Measurements from ENCODE around the gene PRICKLE2.

DNA sequence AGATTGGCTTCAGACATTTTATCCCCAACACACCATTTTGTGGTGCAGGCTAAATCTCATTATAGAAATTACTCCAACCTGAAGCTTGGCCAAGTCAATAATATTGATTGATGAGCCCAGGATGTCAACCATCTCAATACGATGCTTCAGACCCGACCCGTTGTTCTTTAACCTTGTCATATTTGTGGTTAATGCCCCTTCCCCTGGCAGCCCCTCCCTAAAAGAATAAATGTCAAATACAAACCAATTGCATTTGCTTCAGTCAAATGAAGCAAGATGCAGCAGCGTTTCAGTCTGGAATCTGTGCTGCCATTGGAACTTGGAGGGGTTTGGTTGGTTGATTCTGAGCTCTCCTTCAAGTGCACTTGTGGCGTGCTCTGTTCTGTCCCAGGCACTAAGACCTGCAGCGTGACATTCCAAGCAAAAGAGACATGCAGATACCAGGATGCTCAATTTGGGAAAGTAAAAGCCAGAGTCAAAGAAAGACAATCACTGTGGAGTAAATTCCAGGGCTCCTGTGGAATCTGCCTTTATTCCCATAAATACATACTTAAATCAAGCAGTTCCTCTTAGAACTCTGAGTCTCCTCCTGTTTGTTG is 178.2 kb downstream of the PRICKLE2 start:
- no peak for TF ChIP-seq POLR2A (IDR thresholded peaks at IDR 0.05)
- TF ChIP-seq, protein P1, sequence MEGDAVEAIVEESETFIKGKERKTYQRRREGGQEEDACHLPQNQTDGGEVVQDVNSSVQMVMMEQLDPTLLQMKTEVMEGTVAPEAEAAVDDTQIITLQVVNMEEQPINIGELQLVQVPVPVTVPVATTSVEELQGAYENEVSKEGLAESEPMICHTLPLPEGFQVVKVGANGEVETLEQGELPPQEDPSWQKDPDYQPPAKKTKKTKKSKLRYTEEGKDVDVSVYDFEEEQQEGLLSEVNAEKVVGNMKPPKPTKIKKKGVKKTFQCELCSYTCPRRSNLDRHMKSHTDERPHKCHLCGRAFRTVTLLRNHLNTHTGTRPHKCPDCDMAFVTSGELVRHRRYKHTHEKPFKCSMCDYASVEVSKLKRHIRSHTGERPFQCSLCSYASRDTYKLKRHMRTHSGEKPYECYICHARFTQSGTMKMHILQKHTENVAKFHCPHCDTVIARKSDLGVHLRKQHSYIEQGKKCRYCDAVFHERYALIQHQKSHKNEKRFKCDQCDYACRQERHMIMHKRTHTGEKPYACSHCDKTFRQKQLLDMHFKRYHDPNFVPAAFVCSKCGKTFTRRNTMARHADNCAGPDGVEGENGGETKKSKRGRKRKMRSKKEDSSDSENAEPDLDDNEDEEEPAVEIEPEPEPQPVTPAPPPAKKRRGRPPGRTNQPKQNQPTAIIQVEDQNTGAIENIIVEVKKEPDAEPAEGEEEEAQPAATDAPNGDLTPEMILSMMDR (IDR thresholded peaks at IDR 0.05) = no peak

Measured in testis (tissue), 2 donors.